Measurements from ENCODE around the gene SLC25A42. TPM values are rescaled to one million over a fixed set of nuclear protein-coding genes. Genes with fewer than 3 reads are reported as not detected.

The SLC25A42 gene
- total and polyA plus RNA-seq, 2 of the 13 experiments (the other 11 are each of a cell fraction or from before 2014, with no cell fraction given) = 12.8 to 18.3 TPM

DNA sequence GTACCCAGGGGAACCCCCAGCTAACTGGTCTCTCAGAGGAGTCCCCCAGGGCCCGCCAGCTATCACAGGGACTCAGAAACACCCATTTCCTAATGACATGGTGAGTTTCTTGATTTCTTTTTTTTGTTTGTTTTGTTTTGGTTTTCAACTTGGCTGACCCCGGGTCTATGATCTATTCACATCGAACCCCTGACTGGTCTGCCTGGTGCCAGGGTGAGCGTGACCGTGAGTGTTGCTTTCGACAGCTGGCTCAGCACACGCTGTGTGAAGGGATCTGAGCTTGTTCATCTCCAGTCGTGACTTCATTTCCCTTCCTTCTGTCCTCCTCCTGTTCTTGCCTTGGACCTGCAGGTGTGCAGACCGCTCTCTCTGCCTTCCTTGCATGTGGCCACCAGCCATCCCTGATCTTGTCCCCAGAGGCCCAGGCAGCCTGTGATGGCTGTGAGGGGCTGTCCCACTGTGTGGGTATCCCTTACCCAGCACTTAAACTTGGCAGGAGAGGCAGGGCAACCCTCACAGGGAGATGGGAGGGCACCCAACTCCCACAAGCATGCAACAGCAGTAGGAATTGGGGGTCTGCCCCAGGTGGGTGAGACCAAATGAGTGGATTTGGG lies 48.3 kb downstream of the SLC25A42 start:
- Histone ChIP-seq H3K9me3 (ENCODE audit: low read length) (no peaks in the 10 kb centered on the region), H3K4me3 (replicated peaks in 1 of 3; ENCODE audit: insufficient read depth in 1 of 3, low read depth in 2 of 3, low read length in 3 of 3) (no peak overlapping the region), H3K4me2 (ENCODE audit: low read depth, low read length) (no peak overlapping the region), H2AFZ (ENCODE audit: low read length) (no peak overlapping the region), H3K4me1 (ENCODE audit: insufficient read depth, low read length) (peaks cover 46% of the 10 kb centered on the region), H3K27ac (ENCODE audit: extremely low read length, insufficient read depth, low read length) (no peak overlapping the region), H3K79me2 (ENCODE audit: insufficient read depth, low read length) (no peaks in the 10 kb centered on the region), H3K27me3 (ENCODE audit: control insufficient read depth in 1 of 2, insufficient read depth in 2 of 2, low read length in 2 of 2) (no peaks in the 10 kb centered on the region), H3K36me3 (replicated peaks in 1 of 2; ENCODE audit: control insufficient read depth in 1 of 2, insufficient read depth in 2 of 2, low read length in 2 of 2) (no peaks in the 10 kb centered on the region), H4K20me1 (ENCODE audit: insufficient read depth, low read length) (no peaks in the 10 kb centered on the region), H3K9ac (ENCODE audit: insufficient read depth, low read depth, low read length) (no peak overlapping the region)
- no peak for ATAC-seq
- in situ Hi-C loops (cut with HindIII; ENCODE audit: extremely low pct_ligation_motif_present, low pct_unique_long_range_greater_than_20kb) (loop anchor here (5.0 kb wide), 1 partner anchor 55 kb away; no protein-coding TSS in a partner anchor), intact Hi-C loops (cut with micrococcal nuclease; ENCODE audit: unreplicated experiment) (loop anchor here (2.0 kb wide), 1 partner anchor 13 kb away; no protein-coding TSS in a partner anchor)
- FAIRE-seq = no peak
- no peak for DNase-seq (ENCODE audit: low spot score)
- BruUV-seq (replicated peaks) = TSS peak; percentile 33
- ChIA-PET CTCF (ENCODE audit: low intra/inter-chr PET ratio, low total read pairs) (interaction anchor here (1.1 to 2.4 kb wide), 2 partner anchors 27 to 58 kb away, joined by 4 to 22 read pairs; no protein-coding TSS in a partner anchor), POLR2A (no interaction called here)
- WGBS (ENCODE audit: low lambda C conversion rate) = 92% methylated on average over 9 of the region's 9 CpGs
- TF ChIP-seq POLR2A (IDR thresholded peaks at IDR 0.05; ENCODE audit: insufficient read depth in 1 of 2, low read depth in 2 of 2, low read length in 2 of 2) = 0 out of 4 replicates have a peak, but pooled peaks of 1 of the 2 experiments have one; percentile 24
- no peak for TF ChIP-seq NFKB2 (CRISPR knock-in tag; IDR thresholded peaks at IDR 0.05; ENCODE audit: borderline replicate concordance)
- TF ChIP-seq, protein P1, sequence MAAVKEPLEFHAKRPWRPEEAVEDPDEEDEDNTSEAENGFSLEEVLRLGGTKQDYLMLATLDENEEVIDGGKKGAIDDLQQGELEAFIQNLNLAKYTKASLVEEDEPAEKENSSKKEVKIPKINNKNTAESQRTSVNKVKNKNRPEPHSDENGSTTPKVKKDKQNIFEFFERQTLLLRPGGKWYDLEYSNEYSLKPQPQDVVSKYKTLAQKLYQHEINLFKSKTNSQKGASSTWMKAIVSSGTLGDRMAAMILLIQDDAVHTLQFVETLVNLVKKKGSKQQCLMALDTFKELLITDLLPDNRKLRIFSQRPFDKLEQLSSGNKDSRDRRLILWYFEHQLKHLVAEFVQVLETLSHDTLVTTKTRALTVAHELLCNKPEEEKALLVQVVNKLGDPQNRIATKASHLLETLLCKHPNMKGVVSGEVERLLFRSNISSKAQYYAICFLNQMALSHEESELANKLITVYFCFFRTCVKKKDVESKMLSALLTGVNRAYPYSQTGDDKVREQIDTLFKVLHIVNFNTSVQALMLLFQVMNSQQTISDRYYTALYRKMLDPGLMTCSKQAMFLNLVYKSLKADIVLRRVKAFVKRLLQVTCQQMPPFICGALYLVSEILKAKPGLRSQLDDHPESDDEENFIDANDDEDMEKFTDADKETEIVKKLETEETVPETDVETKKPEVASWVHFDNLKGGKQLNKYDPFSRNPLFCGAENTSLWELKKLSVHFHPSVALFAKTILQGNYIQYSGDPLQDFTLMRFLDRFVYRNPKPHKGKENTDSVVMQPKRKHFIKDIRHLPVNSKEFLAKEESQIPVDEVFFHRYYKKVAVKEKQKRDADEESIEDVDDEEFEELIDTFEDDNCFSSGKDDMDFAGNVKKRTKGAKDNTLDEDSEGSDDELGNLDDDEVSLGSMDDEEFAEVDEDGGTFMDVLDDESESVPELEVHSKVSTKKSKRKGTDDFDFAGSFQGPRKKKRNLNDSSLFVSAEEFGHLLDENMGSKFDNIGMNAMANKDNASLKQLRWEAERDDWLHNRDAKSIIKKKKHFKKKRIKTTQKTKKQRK (IDR thresholded peaks at IDR 0.05; ENCODE audit: low read length) = no peak

All from HepG2 (cell line).